SK-N-SH (cell line): ENCODE data around the gene FOXI1.

Source experiments
- EP300 ChIP-seq, 2 experiments: IDR thresholded peaks; 2 replicates each; pipeline versions ENCODE4 v1.4.0 to v1.6.1; 2012; ENCODE audit warnings: borderline replicate concordance in 1 of 2, low read depth in 1 of 2, low read length in 1 of 2
- MAX ChIP-seq: IDR thresholded peaks from 2 replicates; pipeline ENCODE4 v1.4.0; 2012; ENCODE audit warnings: low read depth
- MEF2A ChIP-seq: IDR thresholded peaks from 2 replicates; pipeline ENCODE4 v1.4.0; 2012; ENCODE audit warnings: low read depth, borderline replicate concordance
- REST ChIP-seq: IDR thresholded peaks from 2 replicates; pipeline ENCODE4 v1.6.1; 2012; ENCODE audit warnings: mild to moderate bottlenecking, low read depth, low read length, moderate library complexity
- RFX5 ChIP-seq: IDR thresholded peaks from 2 replicates; pipeline ENCODE4 v1.6.1; 2012; ENCODE audit warnings: mild to moderate bottlenecking, improper control_type of control experiment, low read length
- SIN3A ChIP-seq: IDR thresholded peaks from 2 replicates; pipeline ENCODE4 v1.6.1; 2012; ENCODE audit warnings: low read depth, mild to moderate bottlenecking, low read length, moderate library complexity, borderline replicate concordance
- TAF1 ChIP-seq: IDR thresholded peaks from 2 replicates; pipeline ENCODE4 v1.6.1; 2012; ENCODE audit warnings: low read depth, mild to moderate bottlenecking, low read length, moderate library complexity, borderline replicate concordance
- TF ChIP-seq, protein P1 (sequence below): fragments of 200-600 bp; sonication (generic); IDR thresholded peaks from 2 replicates; pipeline ENCODE4 v1.6.1; 2017; ENCODE audit warnings: antibody characterized with exemption, mild to moderate bottlenecking, moderate library complexity
- TF ChIP-seq, protein P2 (sequence below): IDR thresholded peaks from 2 replicates; pipeline ENCODE4 v1.4.0; 2012; ENCODE audit warnings: low read depth, borderline replicate concordance

- TF ChIP-seq, protein P1, sequence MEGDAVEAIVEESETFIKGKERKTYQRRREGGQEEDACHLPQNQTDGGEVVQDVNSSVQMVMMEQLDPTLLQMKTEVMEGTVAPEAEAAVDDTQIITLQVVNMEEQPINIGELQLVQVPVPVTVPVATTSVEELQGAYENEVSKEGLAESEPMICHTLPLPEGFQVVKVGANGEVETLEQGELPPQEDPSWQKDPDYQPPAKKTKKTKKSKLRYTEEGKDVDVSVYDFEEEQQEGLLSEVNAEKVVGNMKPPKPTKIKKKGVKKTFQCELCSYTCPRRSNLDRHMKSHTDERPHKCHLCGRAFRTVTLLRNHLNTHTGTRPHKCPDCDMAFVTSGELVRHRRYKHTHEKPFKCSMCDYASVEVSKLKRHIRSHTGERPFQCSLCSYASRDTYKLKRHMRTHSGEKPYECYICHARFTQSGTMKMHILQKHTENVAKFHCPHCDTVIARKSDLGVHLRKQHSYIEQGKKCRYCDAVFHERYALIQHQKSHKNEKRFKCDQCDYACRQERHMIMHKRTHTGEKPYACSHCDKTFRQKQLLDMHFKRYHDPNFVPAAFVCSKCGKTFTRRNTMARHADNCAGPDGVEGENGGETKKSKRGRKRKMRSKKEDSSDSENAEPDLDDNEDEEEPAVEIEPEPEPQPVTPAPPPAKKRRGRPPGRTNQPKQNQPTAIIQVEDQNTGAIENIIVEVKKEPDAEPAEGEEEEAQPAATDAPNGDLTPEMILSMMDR, result no peak
- no peak for TF ChIP-seq REST
- no peak for TF ChIP-seq RFX5
- TF ChIP-seq, protein P2, sequence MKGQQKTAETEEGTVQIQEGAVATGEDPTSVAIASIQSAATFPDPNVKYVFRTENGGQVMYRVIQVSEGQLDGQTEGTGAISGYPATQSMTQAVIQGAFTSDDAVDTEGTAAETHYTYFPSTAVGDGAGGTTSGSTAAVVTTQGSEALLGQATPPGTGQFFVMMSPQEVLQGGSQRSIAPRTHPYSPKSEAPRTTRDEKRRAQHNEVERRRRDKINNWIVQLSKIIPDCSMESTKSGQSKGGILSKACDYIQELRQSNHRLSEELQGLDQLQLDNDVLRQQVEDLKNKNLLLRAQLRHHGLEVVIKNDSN, result no peak
- no peak for TF ChIP-seq MAX
- TF ChIP-seq EP300 (IDR thresholded peaks at IDR 0.05; ENCODE audit: borderline replicate concordance in 1 of 2, low read depth in 1 of 2, low read length in 1 of 2), result no peak
- no peak for TF ChIP-seq SIN3A
- no peak for TF ChIP-seq MEF2A
- no peak for TF ChIP-seq TAF1
Observed at GRCh38 chr5:170135796-170136490, 30.2 kb downstream of the FOXI1 start.
